Activated T-cell treated with anti-CD3 and anti-CD28 coated beads for 24 hours (primary cell): Measurements from ENCODE around the gene TRIM56.
"Not testable (repeated sequence)": the region's sequence is repeated elsewhere in the genome, so short reads cannot be mapped to it uniquely, and the experiment has no call there.

ENCODE experiments used
- DNase-seq: peaks from one replicate; pipeline ENCODE4 v3.0.0-alpha.2; 2020; ENCODE audit warnings: low read depth

The TRIM56 gene

DNA sequence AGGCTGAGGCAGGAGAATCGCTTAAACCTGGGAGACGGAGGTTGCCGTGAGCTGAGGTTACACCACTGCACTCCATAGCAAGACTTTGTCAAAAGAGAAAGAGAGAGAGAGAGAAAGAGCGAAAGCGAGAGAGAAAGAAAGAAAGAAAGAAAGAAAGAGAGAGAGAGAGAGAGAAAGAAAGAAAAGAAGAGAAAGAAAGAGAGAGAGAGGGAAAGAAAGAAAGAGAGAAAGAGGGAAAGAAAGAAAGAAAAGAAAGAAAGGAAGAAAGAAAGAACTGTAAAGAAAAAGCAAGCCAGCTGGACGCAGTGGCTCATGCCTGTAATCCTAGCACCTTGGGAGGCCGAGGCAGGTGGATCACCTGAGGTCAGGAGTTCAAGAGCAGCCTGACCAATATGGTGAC is 27.9 kb downstream of the TRIM56 start:
- DNase-seq, result not testable (repeated sequence)

DNA sequence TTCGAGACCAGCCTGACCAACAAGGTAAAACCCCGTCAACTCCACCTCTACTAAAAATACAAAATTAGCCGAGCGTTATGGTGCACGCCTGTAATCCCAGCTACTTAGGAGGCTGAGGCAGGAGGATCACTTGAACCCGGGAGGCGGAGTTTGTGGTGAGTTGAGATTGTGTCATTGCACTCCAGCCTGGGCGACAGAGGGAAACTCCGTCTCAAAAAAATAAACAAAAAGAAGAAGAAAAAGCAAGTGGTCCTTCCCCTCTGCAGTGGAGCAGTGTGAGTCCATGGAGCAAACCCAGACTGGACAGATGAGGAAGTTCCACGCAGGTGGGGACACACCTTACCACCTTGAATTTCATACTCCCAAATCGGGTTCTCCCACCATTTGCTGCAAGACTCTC is 28.6 kb downstream of the TRIM56 start:
- DNase-seq, result no peak

- no peak for DNase-seq
Measured at GRCh38 chr7:101114492-101114891, 29.2 kb downstream of the TRIM56 start.

DNA sequence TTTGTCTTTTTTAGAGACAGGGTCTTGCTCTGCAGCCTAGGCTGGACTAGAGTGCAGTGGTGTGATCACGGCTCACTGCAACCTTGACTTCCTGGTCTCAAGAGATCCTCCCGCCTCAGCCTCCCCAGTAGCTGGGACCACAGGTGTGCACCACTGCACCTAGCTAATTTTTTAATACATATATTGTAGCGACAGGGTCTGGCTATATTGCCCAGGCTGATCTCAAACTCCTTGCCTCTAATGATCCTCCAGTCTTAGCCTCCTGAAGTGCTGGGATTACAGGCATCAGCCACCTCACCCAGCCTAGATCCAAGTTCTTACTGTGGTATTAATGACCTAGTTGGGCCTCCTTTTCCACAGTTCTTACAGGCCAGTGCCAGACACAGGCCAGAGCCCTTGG is 29.9 kb downstream of the TRIM56 start:
- no peak for DNase-seq

- DNase-seq, result no peak
Measured at GRCh38 chr7:101116898-101117297, 31.6 kb downstream of the TRIM56 start.

- no peak for DNase-seq
Measured at GRCh38 chr7:101118856-101119255, 33.6 kb downstream of the TRIM56 start.

- no peak for DNase-seq
Measured at GRCh38 chr7:101119876-101120275, 34.6 kb downstream of the TRIM56 start.

- DNase-seq, result no peak
Measured at GRCh38 chr7:101120315-101120714, 35.0 kb downstream of the TRIM56 start.

GRCh38 chr7:101121631-101121990 is 36.3 kb downstream of the TRIM56 start:
- not testable (repeated sequence) for DNase-seq

GRCh38 chr7:101121991-101122932 is 37.0 kb downstream of the TRIM56 start:
- no peak for DNase-seq

GRCh38 chr7:101122933-101123702 is 37.8 kb downstream of the TRIM56 start:
- no peak for DNase-seq

- DNase-seq, result no peak
Measured at GRCh38 chr7:101123703-101124068, 38.4 kb downstream of the TRIM56 start.

DNA sequence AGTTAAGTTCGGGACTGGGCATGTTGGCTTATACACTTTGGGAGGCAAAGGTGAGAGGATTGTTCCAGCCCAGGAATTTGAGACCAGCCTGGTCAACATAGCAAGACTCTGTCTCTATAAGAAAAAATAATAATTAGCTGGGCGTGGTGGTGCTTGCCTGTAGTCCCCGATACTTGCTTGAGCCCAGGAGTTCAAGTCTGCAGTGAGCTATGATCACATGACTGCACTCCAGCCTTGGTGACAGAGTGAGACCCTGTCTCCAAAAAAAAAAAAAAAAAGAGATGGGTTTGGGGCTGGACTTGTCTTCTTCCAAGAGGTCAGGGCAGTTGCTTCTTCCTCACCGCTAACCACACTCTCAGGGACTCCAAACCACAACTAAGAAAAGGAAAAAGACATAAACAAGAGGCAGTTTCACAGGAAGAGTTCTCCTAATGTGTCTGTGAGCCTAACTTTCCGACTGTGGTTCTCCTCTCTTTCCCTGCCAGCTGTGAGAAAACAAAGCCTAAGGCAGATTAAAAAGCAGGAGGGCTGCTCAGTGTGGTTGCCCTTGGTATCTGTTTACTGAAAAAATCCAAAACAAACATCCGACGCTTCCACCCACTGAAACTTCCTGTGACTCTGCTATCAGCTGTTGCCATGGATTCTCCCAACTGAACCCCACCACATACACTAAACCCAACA is 39.2 kb downstream of the TRIM56 start:
- no peak for DNase-seq

DNA sequence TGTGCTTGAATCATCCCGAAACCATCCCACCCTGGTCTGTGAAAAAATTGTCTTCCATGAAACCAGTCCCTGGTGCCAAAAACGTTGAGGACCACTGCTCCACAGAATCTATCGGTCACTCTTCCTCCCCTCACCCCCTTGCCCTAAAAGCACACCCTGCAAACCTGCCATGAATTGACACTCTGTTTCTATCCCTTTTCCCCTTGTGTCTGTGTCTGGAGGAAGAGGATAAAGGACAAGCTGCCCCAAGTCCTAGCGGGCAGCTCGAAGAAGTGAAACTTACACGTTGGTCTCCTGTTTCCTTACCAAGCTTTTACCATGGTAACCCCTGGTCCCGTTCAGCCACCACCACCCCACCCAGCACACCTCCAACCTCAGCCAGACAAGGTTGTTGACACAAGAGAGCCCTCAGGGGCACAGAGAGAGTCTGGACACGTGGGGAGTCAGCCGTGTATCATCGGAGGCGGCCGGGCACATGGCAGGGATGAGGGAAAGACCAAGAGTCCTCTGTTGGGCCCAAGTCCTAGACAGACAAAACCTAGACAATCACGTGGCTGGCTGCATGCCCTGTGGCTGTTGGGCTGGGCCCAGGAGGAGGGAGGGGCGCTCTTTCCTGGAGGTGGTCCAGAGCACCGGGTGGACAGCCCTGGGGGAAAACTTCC is 40.8 kb downstream of the TRIM56 start:
- no peak for DNase-seq

- DNase-seq, result peak; percentile 14
Measured at GRCh38 chr7:101126651-101127459, 41.6 kb downstream of the TRIM56 start, which contains the start of gene SERPINE1. SERPINE1 (plus strand) TSS chr7:101127104; CDS start chr7:101128394, 1,290 bp downstream.

DNA sequence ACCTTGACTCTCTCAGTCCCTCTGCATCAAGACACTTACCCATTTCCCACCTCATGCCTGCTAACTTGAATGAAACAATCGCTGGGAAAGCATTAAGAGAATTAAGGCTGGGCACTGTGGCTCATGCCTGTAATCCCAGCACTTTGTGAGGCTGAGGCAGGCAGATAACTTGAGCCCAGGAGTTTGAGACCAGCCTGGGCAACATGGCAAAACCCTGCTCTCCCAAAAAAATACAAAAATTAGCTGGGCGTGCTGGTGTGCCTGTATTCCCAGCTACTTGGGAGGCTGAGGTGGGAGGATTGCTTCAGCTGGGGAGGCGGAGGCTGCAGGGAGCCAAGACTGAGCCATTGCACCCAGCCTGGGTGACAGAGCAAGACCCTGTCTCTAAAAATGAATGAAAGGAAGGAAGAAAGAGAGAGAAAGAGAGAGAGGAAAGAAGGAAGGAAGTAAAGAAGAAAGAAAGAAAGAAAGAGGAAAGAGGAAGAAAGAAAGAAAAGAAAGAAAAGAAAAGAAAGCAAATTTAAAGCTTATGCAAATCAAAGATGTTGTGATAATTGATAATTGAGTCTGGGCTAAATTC is 42.3 kb downstream of the TRIM56 start:
- DNase-seq, result no peak

DNA sequence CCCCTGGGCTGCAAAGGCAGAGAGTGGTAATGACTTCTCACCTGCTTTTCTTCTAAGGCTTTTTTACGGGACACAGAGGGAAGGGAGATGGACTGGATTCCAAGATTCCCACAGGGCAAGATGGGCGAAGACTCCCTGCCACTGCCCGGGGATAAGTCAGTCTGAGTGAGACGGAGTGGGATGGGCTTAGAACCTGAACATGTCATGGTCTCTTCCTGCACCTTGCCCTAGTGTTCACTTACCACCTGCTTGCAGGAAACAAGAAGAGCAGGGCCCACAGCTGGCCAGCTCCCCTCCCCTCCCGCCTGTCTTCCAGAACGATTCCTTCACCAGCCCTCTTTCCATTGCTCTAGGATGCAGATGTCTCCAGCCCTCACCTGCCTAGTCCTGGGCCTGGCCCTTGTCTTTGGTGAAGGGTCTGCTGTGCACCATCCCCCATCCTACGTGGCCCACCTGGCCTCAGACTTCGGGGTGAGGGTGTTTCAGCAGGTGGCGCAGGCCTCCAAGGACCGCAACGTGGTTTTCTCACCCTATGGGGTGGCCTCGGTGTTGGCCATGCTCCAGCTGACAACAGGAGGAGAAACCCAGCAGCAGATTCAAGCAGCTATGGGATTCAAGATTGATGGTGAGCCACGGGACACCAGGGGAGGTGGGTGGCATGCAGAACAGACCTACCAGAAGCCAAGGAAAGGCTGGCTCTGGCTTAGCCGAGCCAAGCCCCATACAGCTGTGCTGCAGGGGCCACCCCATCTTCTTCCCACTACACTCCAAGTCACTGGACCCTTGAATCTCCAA is 43.0 kb downstream of the TRIM56 start:
- no peak for DNase-seq

- no peak for DNase-seq
Measured at GRCh38 chr7:101129603-101130117, 44.4 kb downstream of the TRIM56 start.
